GM19468 (cell line): ENCODE results near the gene PLD5.
"Not testable (repeated sequence)": the region's sequence is repeated elsewhere in the genome, so short reads cannot be mapped to it uniquely, and the experiment has no call there.

Experiments used
- ATAC-seq: cut with Tn5 transposase; IDR thresholded peaks from one replicate; pipeline ENCODE4 v1.9.1; 2021; ENCODE audit warnings: mild to moderate bottlenecking, moderate library complexity, moderate number of reproducible peaks; ENCODE audit not compliant: unreplicated experiment; ENCODE audit errors: extremely low read depth

PLD5 gene

GRCh38 chr1:242086706-242087105 is 437.8 kb downstream of the PLD5 start:
- no peak for ATAC-seq

- ATAC-seq: no peak
Measured at GRCh38 chr1:242086093-242086492, 438.4 kb downstream of the PLD5 start.

- no peak for ATAC-seq
Measured at GRCh38 chr1:242083742-242084141, 440.8 kb downstream of the PLD5 start.

GRCh38 chr1:242081446-242081845 is 443.1 kb downstream of the PLD5 start:
- ATAC-seq: no peak

GRCh38 chr1:242065813-242066212 is 458.7 kb downstream of the PLD5 start:
- no peak for ATAC-seq

GRCh38 chr1:242062271-242062670 is 462.2 kb downstream of the PLD5 start:
- no peak for ATAC-seq

GRCh38 chr1:242059976-242060375 is 464.5 kb downstream of the PLD5 start:
- no peak for ATAC-seq

- peak; percentile 74 for ATAC-seq
Measured at GRCh38 chr1:242058582-242058981, 465.9 kb downstream of the PLD5 start.

- not testable (repeated sequence) for ATAC-seq
Measured at GRCh38 chr1:242058181-242058580, 466.3 kb downstream of the PLD5 start.

GRCh38 chr1:242057745-242058115 is 466.8 kb downstream of the PLD5 start:
- no peak for ATAC-seq

GRCh38 chr1:242056988-242057744 is 467.3 kb downstream of the PLD5 start:
- ATAC-seq: no peak

- ATAC-seq: no peak
Measured at GRCh38 chr1:242055749-242056320, 468.7 kb downstream of the PLD5 start.

GRCh38 chr1:242043165-242043564 is 481.3 kb downstream of the PLD5 start:
- no peak for ATAC-seq

GRCh38 chr1:242034392-242034791 is 490.1 kb downstream of the PLD5 start:
- ATAC-seq: no peak

GRCh38 chr1:242033447-242033846 is 491.1 kb downstream of the PLD5 start:
- no peak for ATAC-seq
